Prostate gland (tissue), 2 donors: Measurements from ENCODE around the gene NFKBIL1.

Source experiments
- CTCF ChIP-seq, 4 experiments: fragments of 200-600 bp in 2 of 4; fragments of 450-650 bp in 2 of 4; sonication (generic) in 2 of 4; IDR thresholded peaks; 1 replicate in 3 of 4; 2 replicates in 1 of 4; pipeline ENCODE4 v1.5.1; 2016 to 2019; ENCODE audit warnings: antibody characterized with exemption in 4 of 4, mild to moderate bottlenecking in 2 of 4, moderate library complexity in 2 of 4
- POLR2A ChIP-seq: fragments of 450-650 bp; IDR thresholded peaks from one replicate; pipeline ENCODE4 v1.6.1; 2016; ENCODE audit warnings: antibody characterized with exemption, mild to moderate bottlenecking

GRCh38 chr6:31545291-31545690 is 2.1 kb upstream of the NFKBIL1 start:
- TF ChIP-seq POLR2A (no peak), CTCF (IDR thresholded peaks at IDR 0.05) (no peak)
